ENCODE data around the gene RAB39A.

RAB39A gene

GRCh38 chr11:107963091-107963490, 34.8 kb downstream of the RAB39A start:
- DNase-seq, result no peak

GRCh38 chr11:107969219-107969618, 41.0 kb downstream of the RAB39A start:
- no peak for DNase-seq

GRCh38 chr11:107970049-107970448, 41.8 kb downstream of the RAB39A start:
- no peak for DNase-seq

- no peak for DNase-seq
Observed at GRCh38 chr11:107973641-107974040, 45.4 kb downstream of the RAB39A start.

- DNase-seq, result no peak
Observed at GRCh38 chr11:107988397-107989158, 60.3 kb downstream of the RAB39A start.

- no peak for DNase-seq
Observed at GRCh38 chr11:107991868-107992414, 63.7 kb downstream of the RAB39A start.

- DNase-seq, result no peak
Observed at GRCh38 chr11:107996006-107996776, 67.9 kb downstream of the RAB39A start.

GRCh38 chr11:107998761-107999160, 70.5 kb downstream of the RAB39A start:
- DNase-seq, result no peak

- no peak for DNase-seq
Observed at GRCh38 chr11:107999759-108000455, 71.7 kb downstream of the RAB39A start.

GRCh38 chr11:108002476-108002875, 74.2 kb downstream of the RAB39A start:
- no peak for DNase-seq

- DNase-seq, result no peak
Observed at GRCh38 chr11:108003623-108004022, 75.4 kb downstream of the RAB39A start.

GRCh38 chr11:108007819-108008218, 79.6 kb downstream of the RAB39A start:
- DNase-seq, result no peak

GRCh38 chr11:108008656-108009496, 80.6 kb downstream of the RAB39A start, which contains the start of gene CUL5:
TSS of gene CUL5 (plus strand) at chr11:108008898. CDS start at chr11:108009349, 451 bp downstream.
- DNase-seq, result peak; percentile 69

- DNase-seq, result no peak
Observed at GRCh38 chr11:108009497-108010370, 81.5 kb downstream of the RAB39A start.

GRCh38 chr11:108012139-108012725, 84.0 kb downstream of the RAB39A start:
- no peak for DNase-seq

Data from DMS79 (cell line).